Body of pancreas (tissue), 4 donors: ENCODE results near the gene PDE4D.

Experiments used
- POLR2A ChIP-seq, 3 donors: fragments of 450-650 bp; IDR thresholded peaks; one replicate each; pipeline ENCODE4 v1.6.1; 2016; ENCODE audit warnings: antibody characterized with exemption in 3 of 3, mild to moderate bottlenecking in 2 of 3
- TF ChIP-seq, protein P1 (sequence below), 7 experiments: fragments of 450-650 bp in 4 of 7; fragments of 200-600 bp in 3 of 7; sonication (generic) in 3 of 7; IDR thresholded peaks; one replicate each; pipeline ENCODE4 v1.5.1; 2016 to 2019; ENCODE audit warnings: antibody characterized with exemption in 7 of 7

GRCh38 chr5:59557572-59557971 is 336.0 kb downstream of the PDE4D start:
- TF ChIP-seq, protein P1, sequence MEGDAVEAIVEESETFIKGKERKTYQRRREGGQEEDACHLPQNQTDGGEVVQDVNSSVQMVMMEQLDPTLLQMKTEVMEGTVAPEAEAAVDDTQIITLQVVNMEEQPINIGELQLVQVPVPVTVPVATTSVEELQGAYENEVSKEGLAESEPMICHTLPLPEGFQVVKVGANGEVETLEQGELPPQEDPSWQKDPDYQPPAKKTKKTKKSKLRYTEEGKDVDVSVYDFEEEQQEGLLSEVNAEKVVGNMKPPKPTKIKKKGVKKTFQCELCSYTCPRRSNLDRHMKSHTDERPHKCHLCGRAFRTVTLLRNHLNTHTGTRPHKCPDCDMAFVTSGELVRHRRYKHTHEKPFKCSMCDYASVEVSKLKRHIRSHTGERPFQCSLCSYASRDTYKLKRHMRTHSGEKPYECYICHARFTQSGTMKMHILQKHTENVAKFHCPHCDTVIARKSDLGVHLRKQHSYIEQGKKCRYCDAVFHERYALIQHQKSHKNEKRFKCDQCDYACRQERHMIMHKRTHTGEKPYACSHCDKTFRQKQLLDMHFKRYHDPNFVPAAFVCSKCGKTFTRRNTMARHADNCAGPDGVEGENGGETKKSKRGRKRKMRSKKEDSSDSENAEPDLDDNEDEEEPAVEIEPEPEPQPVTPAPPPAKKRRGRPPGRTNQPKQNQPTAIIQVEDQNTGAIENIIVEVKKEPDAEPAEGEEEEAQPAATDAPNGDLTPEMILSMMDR (IDR thresholded peaks at IDR 0.05): no peak
- no peak for TF ChIP-seq POLR2A (IDR thresholded peaks at IDR 0.05)
